OCI-LY3 (cell line): Measurements from ENCODE around the gene ATP1A4.
A peak's percentile ranks its signal among the peaks of the same experiment; 100 is the strongest.

ENCODE experiments used
- H2AFZ ChIP-seq: fragments of 200-600, 300-600 bp; shearing (Covaris generic); 2 replicates; pipeline ENCODE4 v1.6.0; 2014; ENCODE audit warnings: antibody characterized with exemption, low read depth, low read length
- H3K27ac ChIP-seq: fragments of 200-600, 300-600 bp; sonication (generic); 2 replicates; pipeline ENCODE4 v1.5.1; 2014; ENCODE audit warnings: mild to moderate bottlenecking, low read length, moderate library complexity, mixed read lengths
- H3K27me3 ChIP-seq: fragments of 200-600, 300-600 bp; sonication (generic); 2 replicates; pipeline ENCODE4 v1.6.1; 2014; ENCODE audit warnings: low read depth, low read length, mixed read lengths
- H3K36me3 ChIP-seq: fragments of 200-600, 300-600 bp; sonication (generic); replicated peaks from 2 replicates; pipeline ENCODE3; 2014; ENCODE audit warnings: low read depth, low read length, mixed read lengths
- H3K4me1 ChIP-seq: fragments of 300-600, 200-600 bp; sonication (generic); 2 replicates; pipeline ENCODE4 v1.6.1; 2014; ENCODE audit warnings: low read length, mixed read lengths
- H3K4me2 ChIP-seq: fragments of 200-600, 300-600 bp; sonication (generic); 2 replicates; pipeline ENCODE4 v1.6.1; 2014; ENCODE audit warnings: low read length, mixed read lengths
- H3K4me3 ChIP-seq: fragments of 300-600, 200-600 bp; sonication (generic); 2 replicates; pipeline ENCODE4 v1.5.1; 2014; ENCODE audit warnings: antibody characterized with exemption, mild to moderate bottlenecking, low read length, moderate library complexity
- H3K79me2 ChIP-seq: fragments of 300-600, 200-600 bp; shearing (Covaris generic); 2 replicates; pipeline ENCODE4 v1.6.1; 2014; ENCODE audit warnings: mild to moderate bottlenecking, low read length, mixed read lengths
- H3K9ac ChIP-seq: fragments of 300-600, 200-600 bp; shearing (Covaris generic); 2 replicates; pipeline ENCODE4 v1.6.0; 2014; ENCODE audit warnings: mild to moderate bottlenecking, low read length, moderate library complexity
- H3K9me3 ChIP-seq: fragments of 200-600, 300-600 bp; shearing (Covaris generic); 2 replicates; pipeline ENCODE4 v1.6.1; 2014; ENCODE audit warnings: low read length, mixed read lengths; ENCODE audit not compliant: insufficient read depth
- H4K20me1 ChIP-seq: fragments of 200-600, 300-600 bp; sonication (generic); 2 replicates; pipeline ENCODE4 v1.6.1; 2016; ENCODE audit warnings: low read length, mixed read lengths; ENCODE audit not compliant: insufficient read depth
- CTCF ChIP-seq: fragments of 200-600, 300-600 bp; sonication (generic); IDR thresholded peaks from 2 replicates; pipeline ENCODE4 v1.5.1; 2014; ENCODE audit warnings: antibody characterized with exemption, low read length, low read depth
- EZH2phosphoT487 ChIP-seq: fragments of 200-600 bp; shearing (Covaris generic); IDR thresholded peaks from 2 replicates; pipeline ENCODE4 v1.6.1; 2018; ENCODE audit warnings: antibody characterized with exemption, mixed run types, low read depth

The ATP1A4 gene

DNA sequence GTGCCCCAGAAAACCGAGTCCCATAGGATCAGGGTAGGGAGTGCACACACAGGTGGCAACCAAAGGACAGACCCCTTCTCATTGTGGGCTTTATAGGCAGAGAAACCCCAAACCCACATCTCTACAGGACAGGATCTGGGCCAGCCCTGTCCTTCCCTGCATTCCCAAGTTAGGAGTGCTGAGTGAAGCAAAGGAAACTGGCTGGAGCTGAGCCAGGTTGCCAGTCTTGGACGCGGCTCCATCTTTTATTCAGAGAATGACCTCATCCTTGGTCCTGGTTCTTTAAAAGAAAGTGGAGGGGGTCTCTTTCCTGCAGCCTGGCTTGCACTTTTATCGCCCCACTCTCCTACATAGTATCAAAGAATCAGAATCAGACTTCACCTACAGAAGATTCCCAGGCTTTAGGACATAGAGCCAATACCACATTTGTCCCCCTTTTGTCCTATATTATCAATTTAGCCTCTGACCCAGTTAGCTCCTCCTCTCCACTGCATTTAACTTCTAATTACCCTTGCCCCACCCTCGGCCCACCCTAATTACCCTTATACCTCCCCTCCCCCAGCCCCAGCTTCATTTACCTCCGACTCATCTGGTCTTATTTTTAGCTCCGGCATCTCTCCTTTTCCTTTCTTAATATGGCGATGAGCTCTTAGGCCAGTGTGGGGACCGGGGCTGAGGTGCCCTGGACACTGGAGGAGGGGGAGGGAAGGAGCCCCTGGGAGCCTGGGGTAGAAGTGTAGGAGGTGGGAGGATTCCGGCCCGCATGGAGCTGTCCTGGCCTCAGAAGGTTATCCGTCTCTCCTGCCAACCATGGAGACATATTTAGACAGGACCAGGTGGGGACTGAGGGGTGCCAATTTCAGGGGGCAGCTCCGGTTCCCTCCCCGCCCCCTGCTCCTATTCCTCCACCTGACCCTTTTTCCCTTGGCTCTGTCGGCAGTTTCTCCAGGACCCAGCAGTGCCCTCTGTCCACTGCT lies 38.5 kb downstream of the ATP1A4 start, which contains the start of gene CASQ1:
TSS of gene CASQ1 (plus strand) at position 927 of the 977 bp plus-strand sequence. CDS start 177 bp downstream, outside the sequence.
- no peaks in the 10 kb centered on the region for H3K9me3 ChIP-seq
- no peaks in the 10 kb centered on the region for H3K36me3 ChIP-seq
- no peak within 1 kb of the TSS for H3K4me2 ChIP-seq
- peaks cover 25% of the 10 kb centered on the region for H3K4me1 ChIP-seq
- H3K4me3 ChIP-seq = no peak within 1 kb of the TSS
- H3K27ac ChIP-seq = no peak within 1 kb of the TSS
- H4K20me1 ChIP-seq = no peaks in the 10 kb centered on the region
- no peaks in the 10 kb centered on the region for H3K79me2 ChIP-seq
- H3K9ac ChIP-seq = no peak within 1 kb of the TSS
- TF ChIP-seq EZH2phosphoT487 (no peak), CTCF (no peak)
- no peak within 1 kb of the TSS for H2AFZ ChIP-seq
- H3K27me3 ChIP-seq = peaks cover 14% of the 10 kb centered on the region; the same call in 1 of the 2 replicates

- H2AFZ ChIP-seq = no peak overlapping the region
- H3K27ac ChIP-seq = no peak overlapping the region
- TF ChIP-seq CTCF (no peak), EZH2phosphoT487 (no peak)
- no peaks in the 10 kb centered on the region for H4K20me1 ChIP-seq
- no peak overlapping the region for H3K4me3 ChIP-seq
- H3K9me3 ChIP-seq = no peaks in the 10 kb centered on the region
- H3K79me2 ChIP-seq = no peaks in the 10 kb centered on the region
- no peak overlapping the region for H3K4me2 ChIP-seq
- peaks cover 11% of the 10 kb centered on the region; the same call in 1 of the 2 replicates for H3K27me3 ChIP-seq
- H3K36me3 ChIP-seq = no peaks in the 10 kb centered on the region
- no peak overlapping the region for H3K9ac ChIP-seq
- peaks cover 32% of the 10 kb centered on the region for H3K4me1 ChIP-seq
These were observed 40.4 kb downstream of the ATP1A4 start for GRCh38 chr1:160191756-160192155.

GRCh38 chr1:160192234-160192633 lies 40.8 kb downstream of the ATP1A4 start:
- Histone ChIP-seq H3K4me3 (no peak overlapping the region), H3K27me3 (peaks cover 8% of the 10 kb centered on the region; the same call in 1 of the 2 replicates), H2AFZ (no peak overlapping the region), H3K9me3 (no peaks in the 10 kb centered on the region), H3K27ac (no peak overlapping the region), H3K4me1 (peaks cover 32% of the 10 kb centered on the region), H3K9ac (no peak overlapping the region), H3K36me3 (no peaks in the 10 kb centered on the region), H3K4me2 (no peak overlapping the region), H3K79me2 (no peaks in the 10 kb centered on the region), H4K20me1 (no peaks in the 10 kb centered on the region)
- no peak for TF ChIP-seq CTCF
- no peak for TF ChIP-seq EZH2phosphoT487

- Histone ChIP-seq H3K9ac (peak overlapping the region; percentile 32), H3K36me3 (no peaks in the 10 kb centered on the region), H2AFZ (peak overlapping the region; percentile 54; the same call in 1 of the 2 replicates), H3K27me3 (peaks cover 6% of the 10 kb centered on the region; the same call in 1 of the 2 replicates), H4K20me1 (no peaks in the 10 kb centered on the region), H3K79me2 (no peaks in the 10 kb centered on the region), H3K4me3 (peak overlapping the region; percentile 66), H3K4me2 (peak overlapping the region; percentile 70), H3K9me3 (no peaks in the 10 kb centered on the region), H3K4me1 (peaks cover 32% of the 10 kb centered on the region), H3K27ac (no peak overlapping the region)
- TF ChIP-seq CTCF (peak; percentile 98), EZH2phosphoT487 (no peak)
These were observed 41.9 kb downstream of the ATP1A4 start for GRCh38 chr1:160193091-160193819.
